Measurements from ENCODE around the gene CDH4.

Gene CDH4

DNA sequence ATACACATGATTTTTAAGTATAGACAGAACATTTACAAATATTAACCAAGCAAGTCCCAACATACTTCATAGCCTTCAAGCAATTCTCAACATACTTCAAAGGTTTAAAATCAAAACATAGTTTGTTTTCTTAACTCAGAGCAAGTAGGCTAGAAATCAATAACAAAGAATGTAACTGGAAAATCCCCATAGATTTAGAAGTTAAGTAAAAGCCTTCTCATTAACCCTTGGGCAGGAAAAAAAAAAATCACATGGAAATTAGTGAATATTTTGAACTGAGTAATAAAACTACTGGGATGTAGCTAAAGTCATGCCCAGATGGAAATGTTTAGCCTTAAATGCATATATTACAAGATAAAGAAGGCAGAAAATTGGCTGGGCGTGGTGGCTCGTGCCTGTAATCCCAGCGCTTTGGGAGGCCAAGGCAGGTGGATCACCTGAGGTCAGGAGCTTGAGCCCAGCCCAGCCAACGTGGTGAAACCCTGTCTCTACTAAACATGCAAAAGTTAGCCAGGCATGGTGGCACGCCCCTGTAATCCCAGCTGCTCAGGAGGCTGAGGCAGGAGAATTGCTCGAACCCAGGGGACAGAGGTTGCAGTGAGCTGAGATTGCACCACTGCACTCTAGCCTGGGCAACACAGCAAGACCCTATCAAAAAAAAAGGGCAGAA, 497.5 kb downstream of the CDH4 start:
- DNase-seq, result no peak

DNA sequence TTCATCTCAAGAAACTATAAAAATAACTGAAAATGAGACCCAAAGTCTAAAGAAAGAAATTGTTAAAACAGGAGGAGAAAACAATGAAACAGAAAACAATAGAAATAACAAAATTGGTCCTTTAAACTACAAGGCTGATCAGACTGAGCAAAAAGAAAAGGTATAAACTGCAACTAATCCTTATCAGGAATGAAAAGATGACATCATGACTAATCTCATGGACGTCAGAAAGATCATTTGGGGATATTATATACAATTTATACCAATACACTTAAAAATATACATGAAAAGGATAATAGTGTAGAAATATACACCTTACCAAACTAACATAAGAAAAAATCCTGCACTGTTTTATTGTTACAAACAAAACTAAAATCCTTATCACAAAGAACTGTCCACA, 498.0 kb downstream of the CDH4 start:
- DNase-seq, result no peak

DNA sequence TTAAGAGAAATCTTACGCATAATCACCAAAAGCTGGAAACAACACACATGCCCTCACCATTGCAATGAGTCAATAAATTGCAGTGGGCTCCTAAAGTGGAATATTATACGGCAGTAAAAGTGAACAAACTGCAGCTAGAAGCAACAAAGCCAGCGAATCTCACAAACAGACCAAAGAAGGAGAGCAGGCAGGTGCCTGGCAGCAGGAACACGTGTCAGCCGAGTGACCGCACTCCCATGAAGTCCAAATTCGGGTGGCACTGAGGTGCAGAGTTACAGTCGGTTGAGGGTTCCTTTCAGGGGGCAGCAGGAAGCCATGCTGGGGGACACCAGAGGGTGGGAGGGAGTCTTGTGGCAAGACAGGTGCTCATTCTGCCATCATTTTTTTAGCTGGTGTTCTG, 500.5 kb downstream of the CDH4 start:
- DNase-seq, result no peak

DNA sequence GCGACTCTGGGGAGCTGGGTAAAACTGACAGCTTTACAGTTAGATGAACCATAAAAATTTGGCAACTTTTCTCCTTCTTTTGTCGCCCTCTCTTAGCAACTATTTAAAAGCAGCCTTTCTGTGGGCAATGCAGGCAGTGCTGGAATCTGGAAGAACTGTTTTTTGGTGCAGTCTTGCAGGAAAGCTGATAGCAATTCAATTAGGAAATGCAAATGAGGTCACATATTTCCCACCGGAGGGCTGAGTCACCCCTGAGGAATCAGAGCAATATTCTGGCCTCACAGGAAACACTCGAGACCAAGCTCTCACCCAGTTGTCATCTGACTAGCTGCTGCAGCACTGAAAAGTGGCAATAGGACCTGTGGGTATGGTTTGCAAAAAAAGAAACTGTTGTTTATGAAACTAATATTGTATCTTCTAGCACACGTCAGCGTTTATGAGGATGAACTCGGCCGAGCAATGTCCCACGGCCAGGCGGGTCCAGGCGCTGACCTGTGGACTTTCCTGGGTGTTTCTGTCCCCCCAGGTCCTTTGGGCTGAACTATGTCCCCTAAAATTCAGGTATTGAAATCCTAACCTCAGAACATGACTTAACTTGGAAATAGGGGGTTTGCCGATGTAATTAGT, 501.4 kb downstream of the CDH4 start:
- DNase-seq, result no peak

DNA sequence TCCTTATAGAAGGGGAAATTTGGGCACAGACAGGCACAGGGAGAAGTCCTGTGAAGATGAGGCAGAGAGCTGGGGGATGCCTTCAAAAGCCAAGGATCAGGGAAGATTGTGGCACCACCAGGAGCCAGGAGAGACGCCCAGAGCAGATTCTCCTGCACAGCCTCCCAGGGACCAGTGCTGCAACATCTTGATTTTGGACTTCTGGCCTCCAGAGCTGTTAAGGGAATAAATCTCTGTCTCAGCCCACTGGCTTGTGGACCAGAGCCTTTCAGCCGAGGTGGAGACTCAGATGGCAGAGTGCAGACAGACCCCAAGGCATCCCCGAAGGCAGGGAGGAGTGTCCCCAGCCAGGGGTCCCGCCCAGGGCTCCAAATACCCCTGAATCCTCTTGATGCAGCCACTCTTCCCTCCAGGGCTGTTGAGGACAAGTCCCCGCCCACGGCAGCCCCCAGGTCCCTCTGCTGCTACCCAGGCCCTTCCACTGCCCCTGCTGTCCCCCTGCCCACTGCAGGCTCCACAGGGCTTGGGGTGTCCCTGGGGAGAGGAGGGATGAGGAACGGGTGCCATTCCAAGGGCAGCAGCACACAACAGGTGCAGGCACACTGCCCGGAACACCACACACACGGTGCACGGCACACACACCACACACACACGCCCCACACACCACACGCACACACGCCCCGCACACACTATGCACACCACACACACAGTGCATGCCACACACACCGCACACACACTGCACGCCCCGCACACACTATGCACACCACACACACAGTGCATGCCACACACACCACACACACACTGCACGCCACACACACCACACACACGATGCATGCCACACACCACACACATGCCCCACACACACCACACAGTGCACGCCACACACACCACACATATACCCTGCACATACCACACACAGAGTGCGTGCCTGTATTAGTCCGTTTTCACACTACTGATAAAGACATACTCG, 502.2 kb downstream of the CDH4 start:
- DNase-seq, result no peak

DNA sequence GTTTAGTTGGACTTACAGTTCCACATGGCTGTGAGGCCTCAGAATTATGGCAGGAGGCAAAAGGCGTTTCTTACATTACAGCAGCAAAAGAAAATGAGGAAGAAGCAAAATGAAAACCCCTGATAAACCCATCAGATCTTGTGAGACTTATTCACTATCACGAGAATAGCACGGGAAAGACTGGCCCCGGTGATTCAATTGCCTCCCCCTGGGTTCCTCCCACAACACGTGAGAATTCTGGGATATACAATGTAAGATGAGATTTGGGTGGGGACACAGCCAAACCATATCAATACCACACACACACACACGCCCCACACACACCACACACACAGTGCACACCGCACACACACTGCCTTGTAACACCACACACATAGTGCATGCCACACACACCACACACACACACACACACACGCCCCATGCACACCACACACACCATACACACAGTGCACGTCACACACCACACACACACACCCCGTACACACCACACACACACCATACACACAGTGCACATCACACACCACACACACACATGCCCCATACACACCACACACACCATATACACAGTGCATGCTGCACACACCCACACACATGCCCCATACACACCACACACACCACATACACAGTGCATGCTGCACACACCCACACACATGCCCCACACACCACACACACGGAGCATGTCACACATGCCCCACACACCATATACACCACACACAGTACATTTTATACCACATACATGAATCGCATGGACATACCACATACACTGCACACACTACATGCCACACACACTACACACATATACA, 503.1 kb downstream of the CDH4 start:
- no peak for DNase-seq

DNA sequence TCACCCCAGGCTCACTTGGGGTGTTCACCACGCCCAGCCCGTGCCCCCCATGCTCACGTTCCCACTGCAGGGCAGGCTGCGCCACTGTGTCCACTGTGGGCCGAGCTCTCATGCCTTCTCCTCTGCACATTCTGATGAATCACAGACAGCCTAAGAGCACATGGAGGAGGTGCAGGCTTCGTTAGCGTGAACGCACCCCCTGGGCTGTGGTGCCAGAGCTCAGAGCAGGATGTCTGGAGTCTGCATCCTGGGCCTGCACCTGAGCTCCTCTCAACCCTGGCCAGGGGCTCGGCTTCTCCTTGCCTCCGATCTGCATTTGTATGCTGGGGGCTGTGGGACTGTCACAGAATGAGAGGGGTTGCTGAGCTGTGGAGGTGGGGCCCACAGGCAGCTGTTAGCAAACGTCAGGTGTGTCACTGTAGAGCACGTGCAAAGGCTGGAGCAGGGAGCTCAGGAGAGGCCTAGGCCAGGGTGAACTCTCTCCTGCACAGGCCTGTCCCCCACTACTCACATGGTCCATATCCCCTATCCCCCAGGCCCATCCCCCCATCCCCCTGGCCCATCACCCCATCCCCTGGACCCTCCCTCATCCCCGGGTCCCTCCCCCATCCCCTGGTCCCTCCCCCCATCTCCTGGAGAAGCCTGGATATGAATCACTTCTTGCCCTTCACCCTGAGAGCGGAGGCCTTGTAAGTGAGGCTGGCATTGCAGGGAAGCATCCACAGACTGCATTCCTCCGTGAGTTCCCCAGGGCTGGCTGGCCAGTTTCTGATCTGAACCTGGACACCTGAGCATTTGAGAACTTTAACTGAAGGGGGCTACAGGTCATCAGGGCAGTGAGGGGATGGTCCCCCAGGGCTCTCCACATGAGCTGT, 504.1 kb downstream of the CDH4 start:
- no peak for DNase-seq

DNA sequence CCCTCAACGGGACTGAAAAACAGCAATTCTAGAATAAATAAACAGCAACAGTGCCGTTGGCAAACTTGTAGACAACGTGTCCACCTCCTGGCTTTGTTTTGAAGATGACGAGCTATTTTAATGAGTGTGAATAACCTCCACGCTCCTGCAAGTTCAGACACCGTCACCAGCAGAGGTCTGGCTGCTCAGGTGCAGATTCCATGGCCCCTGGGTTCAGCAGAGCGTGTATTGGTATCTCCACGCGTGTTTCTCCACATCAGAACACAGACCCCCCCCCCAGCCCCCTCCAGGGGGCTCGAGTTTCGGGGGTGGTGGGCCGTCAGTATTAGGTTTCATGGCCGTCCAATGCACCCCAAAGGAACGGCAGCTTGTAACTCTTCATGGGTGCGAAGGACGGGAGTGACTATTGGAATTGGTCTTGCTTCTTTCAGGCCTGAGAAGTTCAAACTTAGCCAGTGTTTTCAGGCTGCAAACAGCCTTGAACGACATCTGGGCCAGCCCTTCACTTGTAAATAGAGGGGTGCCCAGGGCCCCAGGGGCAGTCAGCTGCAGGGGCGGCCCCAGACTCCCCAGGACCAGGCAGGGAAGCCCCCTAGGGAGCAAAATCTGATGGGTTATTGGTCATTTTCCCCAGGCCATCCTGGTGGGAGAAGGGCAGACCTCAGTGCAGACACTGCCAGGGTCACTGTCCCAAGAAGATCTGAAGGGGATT, 505.1 kb downstream of the CDH4 start:
- DNase-seq, result no peak

DNA sequence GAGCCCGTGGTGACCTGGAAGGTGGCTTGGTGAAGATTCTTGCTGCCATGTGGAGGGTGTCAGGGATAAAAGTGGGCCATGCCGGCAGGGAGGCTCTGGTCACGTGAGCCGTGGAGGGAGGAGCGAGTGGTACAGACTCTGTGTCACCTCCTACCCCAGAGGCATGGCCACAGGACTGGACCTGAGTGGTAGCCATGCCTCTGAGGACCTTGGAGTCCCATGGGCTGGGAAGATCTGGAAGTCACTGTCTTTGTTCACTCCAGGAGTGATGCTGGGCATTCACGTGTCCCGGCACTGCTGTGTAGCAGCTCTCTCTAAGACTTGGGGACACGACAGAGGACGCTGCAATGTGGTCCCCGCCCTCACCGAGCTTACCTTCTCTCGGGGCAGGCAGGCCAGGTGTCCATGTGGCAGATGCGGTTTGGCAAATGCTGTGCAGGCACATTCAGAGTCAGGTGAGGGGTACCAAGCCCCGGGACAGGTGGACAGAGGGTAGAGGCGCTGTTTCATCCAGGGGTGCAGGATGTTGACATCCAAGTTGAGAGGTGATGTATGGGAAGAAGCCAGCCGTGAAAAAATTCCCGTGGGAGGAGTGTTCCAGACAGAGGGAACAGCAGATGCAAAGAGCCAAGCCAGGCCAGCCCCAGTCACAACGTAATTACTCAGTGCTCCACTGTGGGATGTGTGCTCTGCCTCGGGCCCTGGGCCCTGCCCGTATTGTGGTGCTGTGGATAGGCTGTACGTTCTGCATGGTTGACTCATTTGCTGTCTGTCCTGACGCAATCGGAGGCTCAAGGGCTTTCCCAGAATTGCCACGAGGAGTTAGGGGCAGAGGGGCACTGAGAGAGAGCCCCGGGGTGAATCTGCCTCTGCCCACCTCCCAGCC, 505.9 kb downstream of the CDH4 start:
- no peak for DNase-seq

DNA sequence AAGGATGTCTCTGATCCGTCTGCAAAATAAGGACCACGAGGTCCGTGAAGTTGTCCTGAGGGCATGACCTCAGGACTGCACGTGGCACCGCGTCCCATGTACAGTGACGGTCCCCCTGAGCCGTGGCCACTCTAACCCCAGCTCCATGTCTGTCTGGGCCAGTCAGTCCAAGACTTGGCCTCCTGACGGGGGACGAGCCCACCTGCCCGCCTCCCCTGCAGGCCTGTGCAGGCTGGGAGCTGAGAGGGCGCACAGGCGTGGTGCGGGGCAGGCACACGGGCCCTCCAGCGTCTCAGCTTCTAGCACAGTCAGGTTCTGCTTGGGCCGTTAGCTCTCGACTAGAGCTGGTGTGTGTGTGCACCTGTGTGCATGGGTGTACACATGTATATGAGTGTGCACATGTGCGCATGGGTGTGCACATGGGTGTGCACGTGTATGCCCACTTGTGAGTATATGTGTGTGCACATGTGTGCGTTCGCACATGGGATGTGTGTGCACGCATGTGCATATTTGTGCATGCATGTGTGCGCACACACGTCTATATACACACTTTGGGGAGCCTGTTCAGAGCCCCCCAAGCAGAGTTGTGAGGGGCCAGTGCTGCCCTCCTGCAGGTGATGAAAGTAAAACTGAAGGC, 506.6 kb downstream of the CDH4 start:
- DNase-seq, result no peak

DNA sequence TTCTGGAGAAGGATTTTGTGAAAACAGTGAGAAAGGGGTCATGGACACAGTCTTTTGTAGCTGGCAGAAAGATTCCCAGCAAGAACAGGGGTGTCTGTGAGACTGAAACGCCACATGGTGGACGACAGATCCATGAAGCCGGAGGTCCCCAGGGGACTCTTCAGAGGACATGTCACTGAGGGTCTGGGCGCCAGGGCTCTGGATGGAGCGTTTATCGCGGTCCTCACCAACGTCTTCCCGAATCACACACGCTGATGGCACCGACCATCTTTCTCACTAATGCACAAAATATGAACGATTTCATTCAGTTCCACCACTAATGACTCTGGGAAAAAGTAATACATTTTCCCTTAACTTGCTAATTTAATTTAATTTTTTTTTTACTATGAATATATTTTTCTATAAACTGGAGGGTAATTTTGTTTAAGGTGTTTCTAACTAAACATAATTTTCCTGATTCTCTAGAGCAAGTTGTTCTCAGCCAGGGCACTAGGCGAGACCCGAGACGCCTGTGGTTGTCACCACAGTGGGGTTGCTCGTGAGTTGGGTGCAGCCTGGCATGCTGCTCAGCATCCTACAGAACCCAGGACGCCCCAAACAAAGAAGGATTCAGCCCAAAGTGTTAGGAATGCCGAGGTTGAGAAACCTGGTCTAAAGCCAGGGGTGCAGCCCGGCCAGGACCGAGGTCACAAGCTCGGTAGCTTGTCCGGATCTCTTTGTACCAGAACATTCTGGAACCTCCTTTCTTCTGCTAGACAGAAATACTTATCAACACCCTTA, 507.4 kb downstream of the CDH4 start:
- DNase-seq, result no peak

DNA sequence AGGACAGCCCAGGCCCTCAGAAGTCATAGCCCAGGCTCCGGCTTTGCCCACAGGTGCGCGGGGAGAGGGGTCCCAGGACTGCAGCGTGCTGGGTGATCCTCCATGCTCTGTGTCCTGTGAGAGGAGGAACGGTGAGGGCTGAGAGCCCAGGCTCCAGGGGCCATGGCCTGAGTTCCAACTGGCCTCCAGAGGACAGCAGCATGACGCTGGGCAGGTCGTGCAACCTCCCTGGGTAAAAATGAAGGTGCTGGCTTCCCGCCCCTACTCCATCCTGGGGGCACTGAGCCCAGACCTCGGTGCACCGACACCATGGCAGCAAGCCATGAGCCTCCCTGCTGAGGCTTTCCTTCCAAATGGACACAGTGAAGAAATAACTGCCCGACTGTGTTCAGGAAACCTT, 508.3 kb downstream of the CDH4 start:
- DNase-seq, result no peak

DNA sequence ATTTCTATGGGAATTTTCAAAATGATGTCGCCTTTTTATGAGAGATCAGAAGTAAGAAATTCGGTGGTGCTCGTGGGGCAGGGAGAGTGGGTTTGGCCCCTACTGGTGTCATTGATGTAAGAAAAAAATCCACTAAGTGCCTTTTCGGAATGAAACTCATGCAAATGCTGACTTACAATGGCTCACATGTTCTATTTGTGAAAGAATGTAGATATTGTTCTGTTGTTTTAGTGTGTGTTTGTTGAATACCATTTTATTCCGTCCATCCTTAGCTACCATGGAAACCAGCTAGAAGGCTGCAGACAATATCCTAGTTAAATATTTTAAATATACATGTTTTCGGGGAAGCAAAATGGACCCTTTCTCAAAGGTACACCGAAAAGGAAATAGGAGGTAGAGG, 508.7 kb downstream of the CDH4 start:
- no peak for DNase-seq

DNA sequence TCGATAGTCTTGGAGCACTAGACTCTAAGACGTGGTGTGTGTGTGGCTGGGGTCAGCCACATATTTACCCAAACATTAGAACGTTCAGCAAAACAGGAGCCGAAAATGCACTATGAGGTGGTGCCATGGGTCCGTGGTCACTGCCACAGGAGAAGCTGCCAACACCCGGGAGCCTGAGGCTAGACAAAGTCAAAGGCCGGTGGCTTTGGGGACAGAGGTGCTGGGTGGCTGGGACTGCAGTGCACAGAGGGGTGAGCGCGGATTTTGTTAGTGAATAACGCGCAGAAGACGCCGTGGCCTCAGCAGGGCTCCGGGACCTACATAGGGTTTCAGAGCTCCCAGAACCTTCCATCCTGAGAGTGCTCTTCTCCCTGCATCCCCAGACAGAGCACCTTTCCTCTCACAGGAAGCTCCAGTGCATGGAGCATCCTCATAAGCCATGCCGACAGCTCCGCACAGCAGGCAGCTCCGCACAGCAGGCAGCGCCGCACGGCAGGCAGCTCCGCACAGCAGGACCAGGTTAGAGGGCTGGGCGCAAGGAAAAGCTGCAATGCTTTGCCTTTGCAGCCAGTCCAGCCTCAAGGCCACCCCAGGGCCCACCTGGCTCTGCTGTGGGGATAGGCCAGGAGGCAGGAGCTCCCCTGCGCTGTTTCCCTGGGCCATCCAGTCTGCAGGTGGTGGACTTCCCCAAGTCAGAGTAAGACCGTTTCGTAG, 509.5 kb downstream of the CDH4 start:
- no peak for DNase-seq

DNA sequence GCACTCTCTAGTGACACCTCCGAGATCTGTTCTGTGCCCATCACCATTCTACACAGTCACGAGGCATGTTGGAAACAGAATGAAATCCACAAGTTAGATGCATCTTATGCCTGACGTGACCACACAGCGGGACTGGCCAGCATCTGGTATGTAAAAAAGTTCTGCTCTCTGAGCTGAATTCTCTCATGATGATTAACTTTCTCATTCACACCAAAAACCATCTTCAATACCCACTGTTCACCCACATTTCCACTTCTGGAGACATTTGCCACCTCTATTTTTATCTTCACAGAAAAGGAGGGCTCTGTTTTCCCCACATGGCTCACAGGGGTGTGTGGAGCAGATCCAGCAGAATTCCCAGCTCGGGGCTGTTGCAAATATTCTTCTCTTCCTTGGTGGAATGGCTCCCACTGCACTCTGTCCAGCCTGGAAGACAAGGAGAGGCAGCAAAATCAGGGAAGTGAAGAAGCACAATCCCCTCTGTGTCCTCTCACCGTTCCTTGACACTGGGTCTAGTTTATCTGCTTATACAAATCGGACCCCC, 510.2 kb downstream of the CDH4 start:
- DNase-seq, result no peak

DNA sequence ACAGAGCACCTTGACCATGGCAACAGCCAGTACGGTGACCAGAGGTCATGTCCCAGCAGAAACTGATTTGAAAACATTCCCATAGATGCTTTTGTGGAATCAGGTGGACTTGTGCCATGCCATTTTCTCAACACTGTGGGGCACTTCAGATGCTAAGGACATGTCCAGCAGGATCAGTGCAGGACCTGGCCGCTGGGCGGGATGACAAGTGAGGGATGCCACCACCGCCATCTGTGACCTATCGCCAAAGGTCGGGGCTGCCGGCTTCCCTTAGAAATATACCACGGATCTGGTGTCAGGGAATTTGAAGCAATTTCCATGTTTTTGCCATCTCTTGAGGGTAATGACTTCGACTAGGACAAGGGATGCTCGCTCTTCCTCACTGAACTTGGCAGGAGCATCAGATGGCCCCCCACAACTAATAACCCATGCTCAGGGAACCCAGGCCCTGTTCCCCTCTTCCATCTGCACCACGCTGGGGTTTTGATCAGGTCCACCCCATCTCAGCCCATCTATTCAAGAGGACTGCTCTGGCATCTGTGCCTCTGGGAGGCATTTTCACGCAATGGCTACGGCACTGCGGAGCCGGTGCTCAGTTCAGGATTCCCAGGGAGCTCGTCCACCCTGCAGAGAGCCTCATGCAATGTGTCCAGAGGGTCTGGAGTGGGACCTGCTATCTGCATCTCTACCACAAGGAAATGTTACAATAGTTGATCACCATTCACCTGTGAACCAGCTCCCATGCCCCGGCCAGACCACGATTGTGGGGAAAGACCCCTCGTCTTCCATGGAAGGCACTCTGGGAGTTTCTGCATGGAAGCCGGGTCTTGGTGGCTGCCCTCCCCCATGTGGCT, 511.1 kb downstream of the CDH4 start:
- no peak for DNase-seq

All from activated CD8-positive, alpha-beta memory T cell treated with anti-CD3 and anti-CD28 coated beads for 24 hours (primary cell).